HEK293 (cell line): Measurements from ENCODE around the gene TTC34.

Source experiments
- CTCF ChIA-PET: fragments of 350-600 bp; formaldehyde crosslinking; extraction: SDS; loops from one replicate; lab custom pipeline; 2021; ENCODE audit warnings: antibody characterized with exemption; lab: Yijun Ruan, JAX
- POLR2A ChIA-PET: fragments of 300-600 bp; formaldehyde crosslinking; extraction: SDS; loops from one replicate; lab custom pipeline; 2020; ENCODE audit warnings: antibody characterized with exemption, inconsistent platforms; lab: Yijun Ruan, JAX
- H3K27ac ChIP-seq: fragments of 200-500 bp; sonication (Bioruptor generic); 2 replicates; pipeline ENCODE4 v1.5.1; 2014; ENCODE audit warnings: low read depth, low read length, control low read depth, inconsistent platforms; ENCODE audit errors: extremely low read depth
- H3K36me3 ChIP-seq, 2 experiments: fragments of 200-500 bp in 1 of 2; sonication (Bioruptor generic) in 1 of 2; 1 replicate in 1 of 2; 2 replicates in 1 of 2; pipeline ENCODE4 v1.5.1; 2014 to 2017; ENCODE audit warnings: inconsistent platforms in 2 of 2, low read length in 2 of 2; ENCODE audit not compliant: control insufficient read depth in 2 of 2, insufficient read depth in 1 of 2
- H3K4me1 ChIP-seq: fragments of 200-500 bp; sonication (Bioruptor generic); 2 replicates; pipeline ENCODE4 v1.5.1; 2014; ENCODE audit warnings: mild to moderate bottlenecking, low read length, inconsistent platforms; ENCODE audit not compliant: control insufficient read depth, insufficient read depth
- H3K4me3 ChIP-seq: 2 replicates; pipeline ENCODE4 v1.5.1; 2011; ENCODE audit warnings: low read depth, mild to moderate bottlenecking, control low read depth, low read length, moderate library complexity
- H3K9me3 ChIP-seq: fragments of 200-500 bp; sonication (Bioruptor generic); 2 replicates; pipeline ENCODE4 v1.5.1; 2014; ENCODE audit warnings: low read depth, low read length, inconsistent platforms; ENCODE audit not compliant: control insufficient read depth, insufficient read depth
- CTCF ChIP-seq: fragments of 450-650 bp; formaldehyde crosslinking; IDR thresholded peaks from 2 replicates; pipeline ENCODE4 v1.5.1; 2016; ENCODE audit warnings: missing biosample characterization, missing genetic modification characterization
- KLF1 ChIP-seq: fragments of 450-650 bp; formaldehyde crosslinking; IDR thresholded peaks from 2 replicates; pipeline ENCODE4 v1.5.1; 2016; ENCODE audit warnings: missing biosample characterization, missing genetic modification characterization
- RBAK ChIP-seq: fragments of 450-650 bp; formaldehyde crosslinking; IDR thresholded peaks from 2 replicates; pipeline ENCODE4 v1.5.1; 2016; ENCODE audit warnings: missing biosample characterization, missing genetic modification characterization
- REPIN1 ChIP-seq: fragments of 450-650 bp; formaldehyde crosslinking; IDR thresholded peaks from 2 replicates; pipeline ENCODE4 v1.5.1; 2017; ENCODE audit warnings: missing biosample characterization, missing genetic modification characterization, low read depth
- SETDB1 ChIP-seq: IDR thresholded peaks from one replicate; pipeline ENCODE4 v1.6.1; 2017; ENCODE audit warnings: mild to moderate bottlenecking, low read length, moderate library complexity, mixed read lengths; ENCODE audit not compliant: insufficient read length
- SP7 ChIP-seq: fragments of 450-650 bp; formaldehyde crosslinking; IDR thresholded peaks from 2 replicates; pipeline ENCODE4 v1.5.1; 2016; ENCODE audit warnings: missing biosample characterization, missing genetic modification characterization
- ZBTB10 ChIP-seq: fragments of 450-650 bp; formaldehyde crosslinking; IDR thresholded peaks from 2 replicates; pipeline ENCODE4 v1.5.1; 2016; ENCODE audit warnings: missing biosample characterization, missing genetic modification characterization
- ZBTB11 ChIP-seq: fragments of 450-650 bp; formaldehyde crosslinking; conservative IDR thresholded peaks from 2 replicates; pipeline ENCODE4 v1.5.1; 2016; ENCODE audit warnings: low read depth, missing biosample characterization, missing genetic modification characterization
- ZBTB26 ChIP-seq: fragments of 450-650 bp; formaldehyde crosslinking; optimal IDR thresholded peaks from 2 replicates; pipeline ENCODE3; 2016; ENCODE audit warnings: missing biosample characterization, mild to moderate bottlenecking, missing genetic modification characterization
- ZBTB44 ChIP-seq: fragments of 450-650 bp; IDR thresholded peaks from 2 replicates; pipeline ENCODE4 v1.5.1; 2018; ENCODE audit warnings: missing biosample characterization, mild to moderate bottlenecking, missing genetic modification characterization
- ZFP69B ChIP-seq: fragments of 450-650 bp; formaldehyde crosslinking; IDR thresholded peaks from 2 replicates; pipeline ENCODE4 v1.5.1; 2016; ENCODE audit warnings: missing biosample characterization, missing genetic modification characterization
- ZNF155 ChIP-seq: fragments of 450-650 bp; formaldehyde crosslinking; IDR thresholded peaks from 2 replicates; pipeline ENCODE4 v1.5.1; 2016; ENCODE audit warnings: missing biosample characterization, missing genetic modification characterization
- ZNF18 ChIP-seq: fragments of 450-650 bp; formaldehyde crosslinking; IDR thresholded peaks from 2 replicates; pipeline ENCODE4 v1.5.1; 2016; ENCODE audit warnings: missing biosample characterization, missing genetic modification characterization
- ZNF223 ChIP-seq: fragments of 450-650 bp; formaldehyde crosslinking; IDR thresholded peaks from 2 replicates; pipeline ENCODE4 v1.5.1; 2016; ENCODE audit warnings: missing biosample characterization, missing genetic modification characterization
- ZNF23 ChIP-seq: fragments of 450-650 bp; formaldehyde crosslinking; IDR thresholded peaks from 2 replicates; pipeline ENCODE4 v1.5.1; 2016; ENCODE audit warnings: missing biosample characterization, missing genetic modification characterization, borderline replicate concordance
- ZNF514 ChIP-seq: fragments of 450-650 bp; formaldehyde crosslinking; IDR thresholded peaks from 2 replicates; pipeline ENCODE4 v1.5.1; 2016; ENCODE audit warnings: missing biosample characterization, missing genetic modification characterization
- ZNF654 ChIP-seq: fragments of 450-650 bp; formaldehyde crosslinking; IDR thresholded peaks from 2 replicates; pipeline ENCODE4 v1.5.1; 2016; ENCODE audit warnings: low read depth, missing biosample characterization, missing genetic modification characterization
- ZSCAN18 ChIP-seq: fragments of 450-650 bp; formaldehyde crosslinking; IDR thresholded peaks from 2 replicates; pipeline ENCODE4 v1.5.1; 2016; ENCODE audit warnings: missing biosample characterization, missing genetic modification characterization

Gene TTC34

GRCh38 chr1:2612591-2613365 is 188.7 kb downstream of the TTC34 start:
- CTCF ChIA-PET: interaction anchor here (0.6 kb wide), 1 partner anchor 234 kb away, joined by 3 read pairs; no protein-coding TSS in a partner anchor
- TF ChIP-seq KLF1 (no peak), SETDB1 (no peak), ZNF23 (tag by site-specific recombination) (no peak), ZSCAN18 (tag by site-specific recombination) (no peak), ZBTB10 (tag by site-specific recombination) (no peak), SP7 (tag by site-specific recombination) (no peak), ZNF654 (no peak), CTCF (tag by site-specific recombination) (no peak), ZNF514 (tag by site-specific recombination) (no peak), ZFP69B (tag by site-specific recombination) (no peak), RBAK (no peak), ZBTB44 (tag by site-specific recombination) (no peak), ZNF18 (no peak), REPIN1 (no peak), ZNF223 (tag by site-specific recombination) (no peak), ZBTB26 (tag by site-specific recombination) (no peak), ZNF155 (no peak), ZBTB11 (no peak)

More at GRCh38 chr1:2612591-2613365, 188.7 kb downstream of the TTC34 start:
- Histone ChIP-seq H3K36me3 (no peaks in the 10 kb centered on the region), H3K27ac (no peak overlapping the region), H3K4me3 (no peak overlapping the region), H3K9me3 (no peaks in the 10 kb centered on the region), H3K4me1 (no peaks in the 10 kb centered on the region)
- POLR2A ChIA-PET: no interaction called here
